HEK293T (cell line): ENCODE measurements around the gene ELOVL6.

Experiments used
- ARNT ChIP-seq: fragments of 450-650 bp; IDR thresholded peaks from 2 replicates; pipeline ENCODE4 v1.6.1; 2017; ENCODE audit warnings: mild to moderate bottlenecking
- BHLHE40 ChIP-seq: fragments of 450-650 bp; IDR thresholded peaks from 2 replicates; pipeline ENCODE4 v1.6.1; 2016; ENCODE audit warnings: mild to moderate bottlenecking, moderate library complexity, borderline replicate concordance
- ELF4 ChIP-seq: fragments of 450-650 bp; IDR thresholded peaks from 2 replicates; pipeline ENCODE4 v1.6.1; 2017; ENCODE audit warnings: antibody characterized with exemption
- FOXK2 ChIP-seq: fragments of 450-650 bp; IDR thresholded peaks from 2 replicates; pipeline ENCODE4 v1.6.1; 2016; ENCODE audit warnings: mild to moderate bottlenecking
- LEF1 ChIP-seq: fragments of 450-650 bp; IDR thresholded peaks from 2 replicates; pipeline ENCODE4 v1.6.1; 2017; ENCODE audit warnings: mild to moderate bottlenecking, borderline replicate concordance
- NFRKB ChIP-seq: fragments of 450-650 bp; IDR thresholded peaks from 2 replicates; pipeline ENCODE4 v1.6.1; 2016; ENCODE audit warnings: mild to moderate bottlenecking, moderate library complexity
- SP1 ChIP-seq: fragments of 450-650 bp; IDR thresholded peaks from 2 replicates; pipeline ENCODE4 v1.6.1; 2017
- TARDBP ChIP-seq: fragments of 450-650 bp; IDR thresholded peaks from 2 replicates; pipeline ENCODE4 v1.6.1; 2016

GRCh38 chr4:110248100-110248499 is 49.7 kb upstream of the ELOVL6 start:
- TF ChIP-seq FOXK2 (no peak), BHLHE40 (no peak), LEF1 (no peak), SP1 (no peak), TARDBP (no peak), ARNT (no peak), NFRKB (no peak), ELF4 (no peak)
